Neuronal stem cell (in vitro differentiated cells): ENCODE results near the gene FOSL2.
A peak's percentile ranks its signal among the peaks of the same experiment; 100 is the strongest.

Experiments used
- DNase-seq: peaks from one replicate; pipeline ENCODE4 v3.0.0-alpha.2; 2013; ENCODE audit warnings: low spot score
- H2AFZ ChIP-seq: one replicate; pipeline ENCODE4 v1.6.1; 2013; ENCODE audit warnings: mild to moderate bottlenecking, low read length, inconsistent platforms
- H2AK5ac ChIP-seq: 2 replicates; pipeline ENCODE4 v1.6.1; 2013; ENCODE audit warnings: low read depth, mild to moderate bottlenecking, inconsistent platforms, low read length, moderate library complexity, mixed read lengths
- H2BK120ac ChIP-seq: 2 replicates; pipeline ENCODE4 v1.6.1; 2013; ENCODE audit warnings: low read depth, mild to moderate bottlenecking, inconsistent platforms, low read length, moderate library complexity, mixed read lengths
- H2BK12ac ChIP-seq: one replicate; pipeline ENCODE4 v1.6.1; 2013; ENCODE audit warnings: low read length, inconsistent platforms
- H2BK15ac ChIP-seq: 2 replicates; pipeline ENCODE4 v1.6.1; 2013; ENCODE audit warnings: mild to moderate bottlenecking, low read length, inconsistent platforms, mixed read lengths
- H2BK5ac ChIP-seq: one replicate; pipeline ENCODE4 v1.6.1; 2013; ENCODE audit warnings: inconsistent platforms, mild to moderate bottlenecking, low read length, moderate library complexity
- H3K14ac ChIP-seq: one replicate; pipeline ENCODE4 v1.6.1; 2013; ENCODE audit warnings: low read length, inconsistent platforms
- H3K18ac ChIP-seq: 2 replicates; pipeline ENCODE4 v1.6.1; 2013; ENCODE audit warnings: low read length, inconsistent platforms
- H3K23ac ChIP-seq: 2 replicates; pipeline ENCODE4 v1.6.1; 2013; ENCODE audit warnings: low read depth, mild to moderate bottlenecking, mixed read lengths, low read length, inconsistent platforms; ENCODE audit not compliant: poor library complexity
- H3K27ac ChIP-seq: replicated peaks from 3 replicates; pipeline ENCODE4 v1.5.1; 2013; ENCODE audit warnings: low read length, inconsistent platforms
- H3K27me3 ChIP-seq, 3 experiments: 2 replicates each; pipeline ENCODE4 v1.6.1; 2013; ENCODE audit warnings: low read length in 3 of 3, mild to moderate bottlenecking in 2 of 3, inconsistent platforms in 1 of 3, low read depth in 1 of 3, mixed read lengths in 1 of 3, moderate library complexity in 1 of 3; ENCODE audit not compliant: control insufficient read depth in 3 of 3, insufficient read depth in 3 of 3
- H3K36me3 ChIP-seq, 2 donors: replicated peaks in 1 of 2; 2 replicates each; pipeline ENCODE4 v1.6.1; 2013; ENCODE audit warnings: low read length in 2 of 2; ENCODE audit not compliant: control insufficient read depth in 2 of 2, insufficient read depth in 2 of 2
- H3K4ac ChIP-seq: 2 replicates; pipeline ENCODE4 v1.6.1; 2013; ENCODE audit warnings: inconsistent platforms, mild to moderate bottlenecking, low read length, moderate library complexity
- H3K4me1 ChIP-seq, 2 donors: 1 replicate in 1 of 2; 2 replicates in 1 of 2; pipeline ENCODE4 v1.6.1; 2013; ENCODE audit warnings: low read length in 2 of 2, low read depth in 1 of 2; ENCODE audit not compliant: control insufficient read depth in 2 of 2, insufficient read depth in 1 of 2
- H3K4me2 ChIP-seq: one replicate; pipeline ENCODE4 v1.6.1; 2013; ENCODE audit warnings: mild to moderate bottlenecking, low read length, inconsistent platforms; ENCODE audit not compliant: insufficient read depth, poor library complexity, severe bottlenecking
- H3K4me3 ChIP-seq, 2 donors: 2 replicates each; pipeline ENCODE4 v1.5.1; 2013; ENCODE audit warnings: low read length in 2 of 2, mild to moderate bottlenecking in 2 of 2, inconsistent platforms in 1 of 2, moderate library complexity in 1 of 2
- H3K79me1 ChIP-seq: one replicate; pipeline ENCODE4 v1.6.1; 2013; ENCODE audit warnings: low read depth, mild to moderate bottlenecking, inconsistent platforms, low read length, moderate library complexity
- H3K9ac ChIP-seq: one replicate; pipeline ENCODE4 v1.6.1; 2013; ENCODE audit warnings: mild to moderate bottlenecking, low read depth, low read length, inconsistent platforms; ENCODE audit not compliant: poor library complexity
- H3K9me3 ChIP-seq, 2 donors: replicated peaks in 1 of 2; 2 replicates each; pipeline versions ENCODE3 to v1.6.1; 2013; ENCODE audit warnings: low read length in 2 of 2, mild to moderate bottlenecking in 2 of 2, inconsistent platforms in 1 of 2, low read depth in 1 of 2, mixed read lengths in 1 of 2, moderate library complexity in 1 of 2; ENCODE audit not compliant: control insufficient read depth in 2 of 2, insufficient read depth in 1 of 2
- H4K8ac ChIP-seq: one replicate; pipeline ENCODE4 v1.6.1; 2013; ENCODE audit warnings: low read depth, mild to moderate bottlenecking, inconsistent platforms, low read length, moderate library complexity
- H4K91ac ChIP-seq: one replicate; pipeline ENCODE4 v1.6.1; 2013; ENCODE audit warnings: low read length, low read depth, mild to moderate bottlenecking, inconsistent platforms; ENCODE audit not compliant: poor library complexity
- WGBS, 2 donors: extraction: QIAGEN DNeasy Blood & Tissue Kit; methylation state at CpG; one replicate each; pipeline ENCODE4 v1.1.7; 2013; ENCODE audit warnings: missing lambda C conversion rate in 2 of 2, mixed read lengths in 1 of 2; ENCODE audit not compliant: insufficient read length in 2 of 2, insufficient replicate concordance in 1 of 2; ENCODE audit errors: extremely low coverage in 2 of 2; 5-methylcytosine and 5-hydroxymethylcytosine counted together

The FOSL2 gene

DNA sequence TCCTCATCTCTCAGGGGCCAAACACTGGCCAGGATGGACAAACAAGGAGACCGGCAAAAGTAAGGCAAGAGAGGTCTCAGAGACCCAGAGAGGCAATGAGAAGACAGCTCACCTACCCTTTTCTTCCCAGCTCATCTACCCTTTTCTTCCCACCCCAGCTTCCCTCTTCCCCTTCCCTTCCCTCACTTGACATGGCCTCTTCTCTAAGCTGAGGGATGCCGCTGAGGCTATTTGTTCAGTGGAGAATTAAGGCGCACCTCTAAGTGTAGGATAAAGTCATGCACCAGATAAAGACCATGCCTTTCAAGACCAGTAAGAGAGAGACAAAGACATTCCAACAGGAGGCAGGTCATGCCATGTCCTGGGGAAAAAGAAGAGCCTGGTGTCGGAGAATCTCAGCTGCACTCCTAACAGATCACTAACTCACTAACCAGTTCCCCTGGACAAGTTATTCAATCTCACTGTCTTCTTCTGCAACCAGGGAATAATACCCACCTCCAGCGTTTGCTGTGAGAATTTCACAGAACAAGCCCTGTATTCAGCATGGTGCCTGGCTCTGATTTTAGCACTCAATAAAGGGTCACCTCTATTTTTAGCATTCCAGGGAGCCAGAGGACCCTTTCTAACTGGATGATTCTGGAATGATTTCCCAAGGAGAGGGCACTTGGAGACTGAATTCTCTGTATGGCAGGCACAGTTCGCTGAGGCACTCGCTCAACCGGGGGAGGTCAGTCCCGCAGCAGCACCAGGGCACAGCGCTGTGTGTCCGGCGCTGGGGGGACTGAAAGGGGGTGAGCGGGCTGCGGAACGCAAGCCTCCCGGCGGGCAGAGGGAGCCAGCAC is 3.0 kb upstream of the FOSL2 start:
- Histone ChIP-seq H2BK5ac (peak overlapping the region; percentile 69), H3K9ac (peak overlapping the region; percentile 95), H2AFZ (peak overlapping the region; percentile 95), H3K9me3 (no peaks in the 10 kb centered on the region), H3K4me1 (peaks cover 18 to 19% of the 10 kb centered on the region in 2 donors), H3K27me3 (no peaks in the 10 kb centered on the region), H3K18ac (peak overlapping the region; percentile 98), H2BK12ac (peak overlapping the region; percentile 17), H2BK120ac (peak overlapping the region; percentile 97), H3K79me1 (peaks cover 4% of the 10 kb centered on the region), H2BK15ac (peak overlapping the region; percentile 16), H3K14ac (no peak overlapping the region), H3K4me3 (peak overlapping the region; percentile 68 to 76), H3K27ac (peak overlapping the region; percentile 79), H4K8ac (no peak overlapping the region), H3K4ac (no peak overlapping the region), H2AK5ac (peak overlapping the region; percentile 65), H3K36me3 (no peaks in the 10 kb centered on the region), H4K91ac (peak overlapping the region; percentile 80), H3K4me2 (peak overlapping the region; percentile 88), H3K23ac (no peak overlapping the region)
- WGBS, 2 donors: no CpG with 5 or more reads among the region's 17 CpGs
- peak; percentile 52 for DNase-seq

DNA sequence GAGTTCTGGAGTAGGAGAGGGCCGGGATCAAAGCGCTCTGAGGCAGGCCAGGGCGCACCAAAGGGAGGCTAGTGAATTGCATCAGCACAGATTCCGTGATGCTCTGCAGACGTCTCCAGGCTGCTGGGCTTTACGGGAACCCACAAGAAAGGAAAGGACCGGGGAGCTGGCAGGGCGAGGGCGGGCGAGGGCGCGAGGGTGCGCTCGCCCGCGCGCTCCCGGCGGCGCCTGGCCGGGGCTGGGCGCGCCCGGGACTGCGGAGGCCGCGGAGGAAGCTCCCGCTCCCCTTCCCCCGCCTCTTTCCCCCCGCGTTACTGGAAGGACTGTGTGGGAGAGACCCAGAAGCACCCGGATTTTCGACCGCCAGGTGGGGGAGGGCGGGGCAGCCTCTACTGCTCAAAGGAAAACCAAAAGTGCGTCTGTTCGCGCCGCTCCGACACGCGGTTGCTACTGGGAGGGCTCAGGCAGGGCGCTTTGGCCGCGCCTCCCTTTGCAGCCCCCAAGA is 2.4 kb upstream of the FOSL2 start:
- Histone ChIP-seq H4K8ac (no peak overlapping the region), H3K4ac (peak overlapping the region; percentile 23), H3K79me1 (peaks cover 4% of the 10 kb centered on the region), H2BK5ac (peak overlapping the region; percentile 69), H3K4me1 (peaks cover 21 to 24% of the 10 kb centered on the region in 2 donors), H3K18ac (peak overlapping the region; percentile 98), H3K4me2 (peak overlapping the region; percentile 88), H3K27me3 (no peaks in the 10 kb centered on the region), H2AFZ (peak overlapping the region; percentile 95), H4K91ac (no peak overlapping the region), H3K9ac (peak overlapping the region; percentile 95), H2BK15ac (peak overlapping the region; percentile 87), H3K36me3 (no peaks in the 10 kb centered on the region), H2BK12ac (peak overlapping the region; percentile 14), H3K27ac (peak overlapping the region; percentile 79), H3K9me3 (no peaks in the 10 kb centered on the region), H2AK5ac (peak overlapping the region; percentile 65), H3K14ac (no peak overlapping the region), H3K4me3 (peak overlapping the region; percentile 68 to 76), H3K23ac (no peak overlapping the region), H2BK120ac (peak overlapping the region; percentile 97)
- WGBS, 2 donors: no CpG with 5 or more reads among the region's 45 CpGs
- DNase-seq: peak; percentile 74

DNA sequence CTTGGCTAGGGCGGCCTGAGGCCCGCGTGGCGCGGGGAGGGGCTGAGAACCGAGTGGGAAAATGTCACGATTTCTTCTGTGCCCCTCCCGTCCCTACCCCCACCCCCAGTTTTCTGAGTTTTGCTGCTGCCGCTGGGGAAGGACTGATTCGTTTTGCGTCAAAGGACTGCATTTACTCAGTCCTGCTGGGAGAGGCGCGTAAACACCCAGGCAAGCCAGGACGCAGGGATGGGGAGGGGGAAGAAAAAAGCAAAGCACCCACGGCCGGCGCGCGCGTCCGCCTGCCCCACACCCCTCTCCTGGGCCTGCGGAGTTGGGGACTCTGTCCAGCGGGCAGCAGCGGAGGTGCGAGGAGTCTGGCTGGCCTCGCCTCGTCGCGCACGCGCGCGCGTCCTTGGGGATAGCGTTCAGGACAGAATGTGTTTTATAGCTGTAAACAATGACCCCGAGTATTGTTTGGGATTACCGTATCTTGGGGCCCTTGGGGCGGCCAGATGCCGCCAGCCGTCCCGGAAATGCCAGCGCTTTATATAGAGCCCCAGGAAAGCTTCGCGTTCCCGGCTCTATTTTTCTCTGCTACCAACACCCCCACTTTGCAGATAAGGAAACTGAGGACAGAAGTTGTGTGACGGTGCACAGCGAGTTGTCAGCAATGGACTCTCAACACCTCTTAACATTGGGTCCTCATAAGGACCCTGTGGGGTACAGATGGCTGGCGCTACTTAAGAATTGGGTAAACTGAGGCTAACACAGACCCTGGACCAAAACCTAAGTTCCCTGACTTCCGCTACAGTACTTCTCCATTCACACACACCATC is 1.7 kb upstream of the FOSL2 start:
- no peak overlapping the region for H3K4ac ChIP-seq
- no peak for DNase-seq

More for the DNA sequence above, 1.7 kb upstream of the FOSL2 start:
- H2BK12ac ChIP-seq: peak overlapping the region; percentile 77
- H2AK5ac ChIP-seq: peak overlapping the region; percentile 12
- peak overlapping the region; percentile 69 for H2BK5ac ChIP-seq
- no peaks in the 10 kb centered on the region for H3K27me3 ChIP-seq
- peak overlapping the region; percentile 97 for H2BK120ac ChIP-seq
- no CpG with 5 or more reads among the region's 49 CpGs for WGBS, 2 donors
- peak overlapping the region; percentile 95 for H2AFZ ChIP-seq
- H3K18ac ChIP-seq: peak overlapping the region; percentile 98
- H3K27ac ChIP-seq: peak overlapping the region; percentile 79
- H3K9me3 ChIP-seq: no peaks in the 10 kb centered on the region
- no peak overlapping the region for H4K8ac ChIP-seq
- no peak overlapping the region for H3K23ac ChIP-seq
- H2BK15ac ChIP-seq: peak overlapping the region; percentile 87
- H4K91ac ChIP-seq: peak overlapping the region; percentile 14
- peak overlapping the region; percentile 85 for H3K9ac ChIP-seq
- no peaks in the 10 kb centered on the region for H3K36me3 ChIP-seq
- H3K14ac ChIP-seq: no peak overlapping the region
- H3K4me3 ChIP-seq: peak overlapping the region; percentile 68 to 76
- H3K79me1 ChIP-seq: peaks cover 4% of the 10 kb centered on the region
- H3K4me2 ChIP-seq: peak overlapping the region; percentile 88
- H3K4me1 ChIP-seq: peaks cover 23 to 30% of the 10 kb centered on the region in 2 donors
